ENCODE measurements around the gene KNTC1.
"Not testable (repeated sequence)": the region's sequence is repeated elsewhere in the genome, so short reads cannot be mapped to it uniquely, and the experiment has no call there.

KNTC1 gene

GRCh38 chr12:122563361-122563760, 36.3 kb downstream of the KNTC1 start:
- DNase-seq, result no peak

DNA sequence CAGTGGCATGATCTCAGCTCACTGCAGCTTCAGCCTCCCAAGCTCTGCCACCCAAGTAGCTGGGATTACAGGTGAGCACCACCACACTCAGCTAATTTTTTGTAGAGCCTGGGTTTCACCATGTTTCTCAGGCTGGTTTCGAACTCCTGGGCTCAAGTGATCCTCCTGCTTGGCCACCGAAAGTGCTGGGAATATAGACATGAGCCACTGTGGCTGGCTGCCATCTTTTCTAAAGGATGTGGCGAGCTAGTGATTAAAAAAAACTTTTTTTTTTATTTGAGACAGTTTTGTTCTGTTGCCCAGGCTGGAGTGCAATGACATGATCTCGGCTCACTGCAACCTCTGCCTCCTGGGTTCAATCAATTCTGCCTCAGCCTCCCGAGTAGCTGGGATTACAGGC, 39.8 kb downstream of the KNTC1 start:
- not testable (repeated sequence) for DNase-seq

DNA sequence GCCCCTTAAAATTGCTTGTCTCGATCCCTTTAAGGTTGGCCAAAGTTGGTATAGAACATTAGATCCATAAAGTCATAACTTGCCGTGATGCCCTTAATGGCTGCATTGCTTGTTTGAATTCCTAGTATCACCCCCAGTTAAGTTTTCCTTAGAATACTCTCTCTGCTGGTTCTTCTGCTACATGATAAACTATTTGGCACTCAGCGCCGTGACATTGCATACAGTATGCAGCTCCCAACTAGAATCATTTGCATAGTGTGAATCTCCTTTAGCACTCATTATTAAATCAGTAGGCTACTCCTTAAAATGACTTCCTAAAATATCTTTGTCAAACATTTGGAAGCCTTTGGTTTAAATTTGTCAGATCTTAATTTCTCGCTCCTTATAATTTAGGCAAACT, 42.2 kb downstream of the KNTC1 start:
- DNase-seq, result no peak

- not testable (repeated sequence) for DNase-seq
These were observed 43.0 kb downstream of the KNTC1 start for GRCh38 chr12:122570006-122570405.

DNA sequence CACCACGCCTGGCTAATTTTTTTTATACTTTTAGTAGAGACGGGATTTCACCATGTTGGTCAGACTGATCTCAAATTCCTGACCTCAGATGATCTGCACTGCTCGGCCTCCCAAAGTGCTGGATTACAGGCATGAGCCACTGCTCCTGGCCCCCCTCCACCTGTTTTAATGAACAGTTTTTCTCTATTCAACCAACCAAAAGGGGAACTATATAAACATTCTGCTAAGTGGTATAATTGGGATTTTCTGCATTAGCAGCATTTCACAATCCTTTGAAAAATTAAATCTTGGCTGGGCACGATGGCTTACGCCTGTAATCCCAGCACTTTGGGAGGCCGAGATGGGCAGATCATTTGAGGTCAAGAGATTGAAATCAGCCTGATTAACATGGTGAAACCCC, 44.8 kb downstream of the KNTC1 start:
- no peak for DNase-seq

DNA sequence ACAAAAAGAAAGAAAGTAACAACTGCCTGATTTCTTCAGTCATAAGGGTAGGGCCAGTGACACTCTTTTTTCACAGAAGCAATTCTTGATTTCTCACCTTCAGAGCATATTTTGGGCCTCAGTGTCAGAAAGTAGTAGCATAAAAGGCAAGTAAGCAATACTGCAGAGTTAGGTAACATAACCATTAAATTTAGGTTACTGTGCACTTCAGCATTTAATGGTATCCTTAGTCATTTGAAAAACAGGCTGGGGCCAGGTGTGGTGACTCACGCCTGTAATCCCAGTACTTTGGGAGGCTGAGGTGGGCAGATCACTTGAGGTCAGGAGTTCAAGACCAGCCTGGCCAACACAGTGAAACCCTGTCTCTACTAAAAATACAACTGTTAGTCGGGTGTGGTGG, 56.2 kb downstream of the KNTC1 start:
- not testable (repeated sequence) for DNase-seq

- DNase-seq, result no peak
These were observed 57.3 kb downstream of the KNTC1 start for GRCh38 chr12:122584177-122584863.

DNA sequence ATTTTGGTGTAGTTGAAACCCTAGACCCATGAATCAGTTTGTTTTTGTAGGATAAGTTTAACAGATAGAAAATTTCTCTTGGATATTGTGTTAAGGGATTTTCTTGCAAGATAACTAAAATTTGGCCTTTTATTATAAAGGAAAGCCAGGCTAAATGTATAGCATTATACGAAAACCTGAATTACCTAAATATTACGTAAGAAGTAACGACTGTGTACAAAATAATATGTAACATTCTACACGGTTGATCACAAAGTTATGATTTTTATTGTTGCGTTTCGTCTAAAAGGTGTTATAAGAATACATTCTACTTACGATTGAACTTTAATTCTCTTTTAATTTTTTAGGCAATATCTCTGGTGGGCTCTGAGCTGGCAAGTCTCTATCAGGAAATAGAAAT, 63.9 kb downstream of the KNTC1 start:
- DNase-seq, result no peak

DNA sequence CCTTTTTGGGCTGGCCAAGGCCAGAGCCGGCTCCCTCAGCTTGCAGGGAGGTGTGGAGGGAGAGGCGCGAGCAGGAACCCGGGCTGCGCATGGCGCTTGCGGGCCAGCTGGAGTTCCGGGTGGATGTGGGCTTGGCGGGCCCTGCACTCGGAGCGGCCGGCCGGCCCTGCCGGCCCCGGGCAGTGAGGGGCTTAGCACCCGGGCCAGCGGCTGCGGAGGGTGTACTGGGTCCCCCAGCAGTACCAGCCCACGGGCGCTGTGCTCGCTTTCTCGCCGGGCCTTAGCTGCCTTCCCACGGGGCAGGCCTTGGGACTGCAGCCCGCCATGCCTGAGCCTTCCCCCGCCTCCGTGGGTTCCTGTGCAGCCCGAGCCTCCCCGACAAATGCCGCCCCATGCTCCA, 64.9 kb downstream of the KNTC1 start:
- not testable (repeated sequence) for DNase-seq

- DNase-seq, result not testable (repeated sequence)
These were observed 65.5 kb downstream of the KNTC1 start for GRCh38 chr12:122592543-122592942.

GRCh38 chr12:122593910-122594309, 66.9 kb downstream of the KNTC1 start:
- DNase-seq, result no peak

GRCh38 chr12:122596838-122597237, 69.8 kb downstream of the KNTC1 start:
- DNase-seq, result no peak

DNA sequence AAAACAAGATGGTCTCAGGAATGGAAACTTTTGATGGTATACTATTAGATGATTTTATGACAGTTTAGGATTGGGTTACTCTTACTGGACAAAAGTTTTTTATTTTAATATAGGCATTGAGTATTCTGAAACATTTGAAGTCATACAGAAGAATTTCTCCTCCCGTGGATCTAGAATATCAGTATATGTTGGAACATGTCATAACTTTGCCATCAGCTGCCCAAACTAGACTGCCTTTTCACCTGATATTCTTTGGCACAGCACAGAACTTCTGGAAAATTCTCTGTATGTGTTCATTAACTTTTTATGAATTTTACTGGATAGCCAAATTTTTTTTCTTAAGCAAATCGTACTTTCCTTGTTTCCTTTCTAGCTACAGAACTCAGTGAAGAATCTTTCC, 75.4 kb downstream of the KNTC1 start:
- no peak for DNase-seq

DNA sequence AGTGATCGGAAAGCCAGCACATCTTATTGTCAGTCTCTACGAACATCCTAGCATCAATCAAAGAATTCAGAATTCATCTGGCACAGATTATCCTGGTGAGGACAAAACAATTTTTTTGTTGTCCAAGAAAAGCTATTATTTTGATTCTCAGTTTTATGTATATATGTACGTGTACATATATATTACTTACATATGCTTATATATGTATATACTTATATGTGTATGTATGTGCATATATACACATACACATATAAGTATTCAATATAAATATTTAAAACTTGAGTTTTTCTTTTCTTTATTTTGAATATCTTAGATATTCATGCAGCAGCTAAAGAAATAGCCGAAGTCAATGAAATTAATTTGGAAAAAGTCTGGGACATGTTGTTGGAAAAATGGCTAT, 77.9 kb downstream of the KNTC1 start:
- DNase-seq, result no peak

DNA sequence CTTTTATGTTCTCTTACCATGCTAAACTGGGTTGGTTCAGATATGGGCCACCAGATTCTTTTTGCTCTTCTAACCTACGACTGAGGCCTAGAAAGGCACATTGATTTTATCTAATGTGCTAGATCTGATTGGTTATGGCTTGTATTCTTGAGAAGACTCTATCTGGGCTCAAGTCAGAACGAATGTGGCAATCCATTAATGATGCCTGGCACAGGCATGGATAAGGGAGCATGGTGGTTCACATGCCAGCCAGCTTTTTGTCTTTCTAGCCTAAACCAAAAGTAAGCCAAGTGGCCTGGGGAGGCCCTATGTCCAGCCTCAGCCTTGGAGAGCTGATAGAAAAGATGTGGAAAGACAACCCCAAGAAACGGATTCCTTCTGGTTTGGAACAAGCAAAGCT, 82.7 kb downstream of the KNTC1 start:
- no peak for DNase-seq

DNA sequence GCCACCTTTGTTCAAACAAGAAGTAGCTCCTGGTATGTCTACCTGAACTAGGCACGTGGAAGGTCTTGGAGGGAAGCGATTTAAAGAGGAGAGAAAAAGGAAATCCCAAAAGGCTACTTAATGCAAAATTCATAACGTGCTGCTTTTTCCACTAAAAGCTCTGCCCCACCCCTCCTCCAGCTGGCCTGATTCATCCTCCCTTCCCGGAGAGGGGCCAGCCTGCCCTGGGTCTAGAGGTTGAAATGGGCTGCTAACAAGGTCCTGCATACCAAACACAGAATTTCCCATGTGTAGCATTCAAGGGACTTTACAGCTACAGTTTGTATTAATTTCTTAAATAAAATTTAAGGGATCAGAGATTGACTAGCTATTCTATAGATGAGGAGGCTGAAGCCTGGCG, 83.2 kb downstream of the KNTC1 start:
- DNase-seq, result no peak

GRCh38 chr12:122610911-122611310, 83.9 kb downstream of the KNTC1 start:
- no peak for DNase-seq

DNA sequence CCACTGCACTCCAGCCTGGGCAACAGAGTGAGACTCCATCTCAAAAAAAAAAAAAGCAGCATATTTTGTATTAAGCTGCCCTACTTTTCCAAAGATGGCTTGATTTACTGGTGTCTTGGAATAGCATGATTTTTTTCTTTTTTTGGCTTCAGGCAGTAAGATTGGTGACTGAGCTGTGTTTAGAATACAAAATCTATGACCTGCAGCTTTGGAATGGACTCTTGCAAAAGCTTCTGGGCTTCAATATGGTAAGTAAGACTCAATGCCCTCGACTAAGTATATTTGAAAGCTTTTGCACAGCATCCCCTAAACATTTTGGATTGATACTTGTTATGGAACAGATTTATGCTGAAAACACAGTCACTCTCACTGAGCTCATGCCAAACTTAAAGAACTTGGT, 87.8 kb downstream of the KNTC1 start:
- DNase-seq, result no peak

DNA sequence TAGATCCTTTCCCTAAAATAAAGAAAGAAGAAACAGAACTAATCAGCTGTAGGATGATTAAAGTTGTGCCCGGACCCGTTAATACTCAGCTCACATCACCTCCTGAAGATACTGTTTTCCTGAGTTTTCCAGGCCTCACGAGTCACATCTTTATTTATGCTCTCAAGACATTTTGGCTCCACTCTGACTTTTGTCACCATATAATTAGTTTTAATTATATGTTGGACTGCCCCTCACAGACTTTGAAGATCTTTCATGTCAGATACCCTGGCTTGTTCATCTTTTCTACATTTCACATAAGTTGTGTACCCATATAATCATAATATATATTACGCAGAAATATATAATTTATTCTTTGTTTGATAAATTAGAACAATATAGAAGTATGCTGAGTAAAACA, 88.7 kb downstream of the KNTC1 start:
- no peak for DNase-seq

DNA sequence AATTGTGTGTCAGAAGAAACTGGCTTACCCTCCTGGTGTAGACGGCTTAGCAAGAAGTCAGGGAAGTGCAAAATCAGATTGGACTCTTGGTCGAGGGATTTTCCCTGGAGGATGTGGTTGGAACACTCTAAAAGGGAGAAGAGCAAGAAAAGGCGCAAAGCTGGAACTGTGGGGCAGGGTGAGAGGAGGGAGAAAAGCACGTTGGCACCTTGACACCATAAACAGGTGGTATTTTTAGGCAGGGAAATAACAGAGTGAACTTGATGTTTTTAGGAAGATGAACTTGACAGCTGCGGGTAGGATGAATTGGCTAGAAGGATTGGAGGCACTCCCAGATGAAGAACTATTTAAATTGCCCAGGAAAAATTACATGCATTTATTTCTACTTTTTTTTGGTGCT, 108.4 kb downstream of the KNTC1 start:
- DNase-seq, result no peak

- no peak for DNase-seq
These were observed 116.3 kb downstream of the KNTC1 start for GRCh38 chr12:122643207-122643805.

- no peak for DNase-seq
These were observed 119.6 kb downstream of the KNTC1 start for GRCh38 chr12:122646517-122647217.

- no peak for DNase-seq
These were observed 124.6 kb downstream of the KNTC1 start for GRCh38 chr12:122651520-122652224.

DNA sequence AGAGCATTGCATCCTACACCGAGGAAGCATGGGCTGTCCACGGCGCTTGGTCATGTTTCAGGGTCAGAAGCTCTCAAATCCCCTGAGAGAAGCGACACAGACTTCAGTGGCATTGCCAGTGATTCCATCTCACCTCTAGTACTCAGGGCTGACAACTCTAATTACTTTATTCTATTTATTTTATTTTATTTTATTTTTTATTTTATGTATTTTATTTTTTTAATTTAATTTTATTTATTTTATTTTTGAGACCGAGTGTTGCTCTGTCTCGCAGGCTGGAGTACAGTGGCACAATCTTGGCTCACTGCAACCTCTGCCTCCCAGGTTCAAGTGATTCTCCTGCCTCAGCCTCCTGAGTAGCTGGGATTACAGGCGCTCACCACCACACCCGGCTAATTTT, 126.2 kb downstream of the KNTC1 start:
- DNase-seq, result not testable (repeated sequence)

Data from NCI-H1092 treated with DMSO at 0.1 percent for 48 hours (cell line).